HCT116 (cell line): ENCODE measurements around the gene KCND2. TPM values are rescaled to one million over a fixed set of nuclear protein-coding genes. Genes with fewer than 3 reads are reported as not detected.

Experiments used
- ATAC-seq: fragments of 200-7000 bp; cut with Tn5 transposase; 2 replicates; pipeline ENCODE4 v1.9.1; 2020; ENCODE audit warnings: mild to moderate bottlenecking, moderate library complexity
- BruUV-seq: library from RNA; stranded (reverse); fragments of 400-500 nt; replicated peaks from 2 replicates; lab custom pipeline; 2021; lab: Mats Ljungman, UMichigan
- CTCF ChIA-PET: fragments of 300-600 bp; sonication (Branson Sonifier 250); formaldehyde crosslinking; loops from one replicate; lab custom pipeline; 2021; ENCODE audit warnings: antibody characterized with exemption; lab: Charles Lee
- POLR2A ChIA-PET: fragments of 300-600, 350-600 bp; sonication (Branson Sonifier 250); formaldehyde crosslinking; loops from one replicate; lab custom pipeline; 2021; ENCODE audit warnings: antibody characterized with exemption; lab: Charles Lee
- RAD21 ChIA-PET, 2 experiments: fragments of 300-600 bp; sonication (Branson Sonifier 250); formaldehyde crosslinking; loops; one replicate each; lab custom pipeline; 2023; ENCODE audit warnings: low total read pairs in 2 of 2; ENCODE audit not compliant: uncharacterized antibody in 2 of 2, unreplicated experiment in 2 of 2, low non-redundant PET in 1 of 2; lab: Charles Lee
- DNase-seq: peaks from one replicate; pipeline ENCODE4 v3.0.0-alpha.2; 2010; ENCODE audit warnings: low read depth, low spot score
- H2AFZ ChIP-seq: fragments of 200-600 bp; shearing (Covaris generic), sonication (generic); 2 replicates; pipeline ENCODE4 v1.6.1; 2017; ENCODE audit warnings: low read depth, mixed run types, mixed read lengths, antibody characterized with exemption, low read length; ENCODE audit not compliant: poor library complexity, severe bottlenecking
- H3K27ac ChIP-seq: 2 replicates; pipeline ENCODE4 v1.5.1; 2012; ENCODE audit warnings: low read depth, low read length
- H3K27me3 ChIP-seq: fragments of 200-600 bp; sonication (generic); 2 replicates; pipeline ENCODE4 v1.6.1; 2016; ENCODE audit warnings: mixed run types, low read length, mixed read lengths; ENCODE audit not compliant: insufficient read depth
- H3K36me3 ChIP-seq, 2 experiments: fragments of 200-500 bp in 1 of 2; fragments of 200-600 bp in 1 of 2; sonication (Bioruptor generic) in 1 of 2; sonication (generic) in 1 of 2; 2 replicates each; pipeline versions ENCODE4 v1.5.1 to v1.6.1; 2014 to 2016; ENCODE audit warnings: low read length in 2 of 2, inconsistent platforms in 1 of 2, mixed read lengths in 1 of 2, mixed run types in 1 of 2; ENCODE audit not compliant: insufficient read depth in 2 of 2, control insufficient read depth in 1 of 2
- H3K4me1 ChIP-seq, 2 experiments: fragments of 200-600 bp in 1 of 2; sonication (generic) in 1 of 2; 2 replicates each; pipeline versions ENCODE4 v1.5.1 to v1.6.1; 2012 to 2017; ENCODE audit warnings: low read length in 2 of 2, inconsistent platforms in 1 of 2, mild to moderate bottlenecking in 1 of 2, mixed read lengths in 1 of 2, mixed run types in 1 of 2, moderate library complexity in 1 of 2; ENCODE audit not compliant: insufficient read depth in 2 of 2, control insufficient read depth in 1 of 2
- H3K4me2 ChIP-seq: fragments of 200-600 bp; sonication (generic); 2 replicates; pipeline ENCODE4 v1.6.1; 2017; ENCODE audit warnings: mixed run types, low read length, mixed read lengths
- H3K4me3 ChIP-seq, 2 experiments: fragments of 200-600 bp in 1 of 2; sonication (generic) in 1 of 2; replicated peaks in 1 of 2; 2 replicates each; pipeline ENCODE4 v1.5.1; 2011 to 2016; ENCODE audit warnings: low read length in 2 of 2, control low read depth in 1 of 2, low read depth in 1 of 2, mild to moderate bottlenecking in 1 of 2, mixed read lengths in 1 of 2, mixed run types in 1 of 2
- H3K79me2 ChIP-seq: fragments of 200-600 bp; sonication (generic); 2 replicates; pipeline ENCODE4 v1.6.1; 2017; ENCODE audit warnings: mild to moderate bottlenecking, mixed run types, low read length, moderate library complexity, mixed read lengths; ENCODE audit not compliant: insufficient read depth
- H3K9ac ChIP-seq: fragments of 200-600 bp; sonication (generic); 2 replicates; pipeline ENCODE4 v1.6.1; 2016; ENCODE audit warnings: low read length, mixed read lengths
- H3K9me2 ChIP-seq: fragments of 200-600 bp; sonication (generic), shearing (Covaris generic); 2 replicates; pipeline ENCODE4 v1.6.1; 2017; ENCODE audit warnings: mixed run types, mild to moderate bottlenecking, moderate library complexity; ENCODE audit not compliant: insufficient read depth
- H3K9me3 ChIP-seq, 2 experiments: fragments of 200-500 bp in 1 of 2; fragments of 200-600 bp in 1 of 2; sonication (Bioruptor generic) in 1 of 2; sonication (generic) in 1 of 2; 2 replicates each; pipeline ENCODE4 v1.6.1; 2014 to 2017; ENCODE audit warnings: low read length in 2 of 2, mixed read lengths in 2 of 2, inconsistent platforms in 1 of 2, low read depth in 1 of 2, mild to moderate bottlenecking in 1 of 2, mixed run types in 1 of 2, moderate library complexity in 1 of 2; ENCODE audit not compliant: control insufficient read depth in 1 of 2, insufficient read depth in 1 of 2
- H4K20me1 ChIP-seq: fragments of 200-600 bp; sonication (generic), shearing (Covaris generic); 2 replicates; pipeline ENCODE4 v1.6.1; 2017; ENCODE audit warnings: mixed run types, mild to moderate bottlenecking, moderate library complexity; ENCODE audit not compliant: insufficient read depth
- CBX3 ChIP-seq: IDR thresholded peaks from 2 replicates; pipeline ENCODE4 v1.6.1; 2012; ENCODE audit warnings: low read depth
- CEBPB ChIP-seq: IDR thresholded peaks from 2 replicates; pipeline ENCODE4 v1.6.1; 2012; ENCODE audit warnings: low read depth
- CTCF ChIP-seq, 3 experiments: fragments of 200-600 bp in 1 of 3; sonication (generic) in 1 of 3; IDR thresholded peaks in 2 of 3; conservative IDR thresholded peaks in 1 of 3; 2 replicates each; pipeline ENCODE4 v1.5.1; 2012 to 2017; ENCODE audit warnings: low read depth in 2 of 3, low read length in 2 of 3, antibody characterized with exemption in 1 of 3, borderline replicate concordance in 1 of 3, control low read depth in 1 of 3, mild to moderate bottlenecking in 1 of 3, mixed read lengths in 1 of 3, mixed run types in 1 of 3, moderate library complexity in 1 of 3; ENCODE audit not compliant: insufficient read depth in 1 of 3
- EGR1 ChIP-seq: IDR thresholded peaks from 2 replicates; pipeline ENCODE4 v1.6.1; 2012; ENCODE audit warnings: low read depth
- EZH2 ChIP-seq: fragments of 200-600 bp; sonication (generic); IDR thresholded peaks from 2 replicates; pipeline ENCODE4 v1.6.1; 2017; ENCODE audit warnings: antibody characterized with exemption, mixed run types
- FOSL1 ChIP-seq: IDR thresholded peaks from 2 replicates; pipeline ENCODE4 v1.6.1; 2012; ENCODE audit warnings: low read depth
- JUND ChIP-seq: IDR thresholded peaks from 2 replicates; pipeline ENCODE4 v1.6.1; 2012
- MAX ChIP-seq: IDR thresholded peaks from 2 replicates; pipeline ENCODE4 v1.6.1; 2012
- POLR2A ChIP-seq: IDR thresholded peaks from 2 replicates; pipeline ENCODE4 v1.7.0; 2011; ENCODE audit warnings: borderline replicate concordance; ENCODE audit not compliant: insufficient read depth, insufficient read length; ENCODE audit errors: extremely low read depth
- POLR2AphosphoS5 ChIP-seq: IDR thresholded peaks from 2 replicates; pipeline ENCODE4 v1.6.1; 2011; ENCODE audit warnings: mild to moderate bottlenecking, low read depth, low read length, moderate library complexity
- RAD21 ChIP-seq: IDR thresholded peaks from 2 replicates; pipeline ENCODE4 v1.6.1; 2012; ENCODE audit warnings: low read depth, mild to moderate bottlenecking
- REST ChIP-seq: IDR thresholded peaks from 2 replicates; pipeline ENCODE4 v1.6.1; 2012; ENCODE audit warnings: low read depth
- SP1 ChIP-seq: IDR thresholded peaks from 2 replicates; pipeline ENCODE4 v1.6.1; 2012; ENCODE audit warnings: low read depth
- SRF ChIP-seq: IDR thresholded peaks from 2 replicates; pipeline ENCODE4 v1.6.1; 2012; ENCODE audit warnings: low read depth
- TCF7L2 ChIP-seq: IDR thresholded peaks from 2 replicates; pipeline ENCODE4 v1.7.0; 2011; ENCODE audit warnings: borderline replicate concordance, inconsistent platforms; ENCODE audit not compliant: insufficient read depth, insufficient read length; ENCODE audit errors: extremely low read depth
- YY1 ChIP-seq: IDR thresholded peaks from 2 replicates; pipeline ENCODE4 v1.6.1; 2011; ENCODE audit warnings: low read length, low read depth, moderate library complexity, mild to moderate bottlenecking; ENCODE audit not compliant: insufficient replicate concordance; ENCODE audit errors: extremely low read depth
- ZBTB33 ChIP-seq: IDR thresholded peaks from 2 replicates; pipeline ENCODE4 v1.6.1; 2011; ENCODE audit warnings: mild to moderate bottlenecking, low read length, moderate library complexity; ENCODE audit not compliant: insufficient replicate concordance; ENCODE audit errors: extremely low read depth
- ZFX ChIP-seq: fragments of 450-650 bp; IDR thresholded peaks from 2 replicates; pipeline ENCODE4 v1.6.1; 2017
- ZNF274 ChIP-seq: fragments of 200-500 bp; sonication (Bioruptor generic); IDR thresholded peaks from 2 replicates; pipeline ENCODE4 v1.6.1; 2014; ENCODE audit warnings: mild to moderate bottlenecking, low read depth, low read length, inconsistent platforms
- intact Hi-C: fragments of 100-400 bp; cut with micrococcal nuclease; formaldehyde crosslinking; loops from 2 replicates; pipeline ENCODE4 v1.10.0; 2022
- total RNA-seq: library from RNA; stranded (reverse); gene quantifications from one replicate; pipeline ENCODE4 v1.2.1, GENCODE V29; 2021; ENCODE audit not compliant: unreplicated experiment
- TF ChIP-seq, protein P1 (sequence below): IDR thresholded peaks from 2 replicates; pipeline ENCODE4 v1.6.1; 2012

Gene KCND2
- total RNA-seq, 1 experiment from 2014 or later, result 0.05 TPM

- no peak overlapping the region for H3K4me3 ChIP-seq
- TF ChIP-seq ZFX (no peak), POLR2A (no peak), EZH2 (no peak), CEBPB (no peak), MAX (no peak), FOSL1 (no peak), ZBTB33 (no peak), TCF7L2 (no peak), POLR2AphosphoS5 (no peak), REST (no peak), SP1 (no peak), CBX3 (no peak), RAD21 (no peak), SRF (no peak), ZNF274 (no peak), CTCF (IDR thresholded peaks at IDR 0.05 in 2 of 3, conservative IDR thresholded peaks at IDR 0.05 in 1 of 3; ENCODE audit: borderline replicate concordance in 1 of 3, insufficient read depth in 1 of 3, low read depth in 2 of 3, low read length in 2 of 3) (no peak), JUND (no peak), EGR1 (no peak), YY1 (no peak)
- TF ChIP-seq, protein P1, sequence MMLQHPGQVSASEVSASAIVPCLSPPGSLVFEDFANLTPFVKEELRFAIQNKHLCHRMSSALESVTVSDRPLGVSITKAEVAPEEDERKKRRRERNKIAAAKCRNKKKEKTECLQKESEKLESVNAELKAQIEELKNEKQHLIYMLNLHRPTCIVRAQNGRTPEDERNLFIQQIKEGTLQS, result no peak
- TF ChIP-seq, all 23 proteins: peak for 0
- H4K20me1 ChIP-seq, result no peaks in the 10 kb centered on the region
- ChIA-PET RAD21 (no interaction called here), CTCF (no interaction called here), POLR2A (no interaction called here)
- no peak overlapping the region for H3K9ac ChIP-seq
- no peaks in the 10 kb centered on the region for H3K9me3 ChIP-seq
- no peaks in the 10 kb centered on the region for H3K4me1 ChIP-seq
- ATAC-seq (no peak), DNase-seq (no peak)
- no peak overlapping the region for H3K27ac ChIP-seq
- intact Hi-C loops, result no loop called here
- no peaks in the 10 kb centered on the region for H3K9me2 ChIP-seq
- no peaks in the 10 kb centered on the region for H3K36me3 ChIP-seq
- no peaks in the 10 kb centered on the region for H3K27me3 ChIP-seq
- no peak overlapping the region for H3K4me2 ChIP-seq
- H2AFZ ChIP-seq, result no peak overlapping the region
- no peaks in the 10 kb centered on the region for H3K79me2 ChIP-seq
- no TSS peak for BruUV-seq
These were observed 422.9 kb downstream of the KCND2 start for GRCh38 chr7:120695848-120696247.
